ENCODE data around the gene FAM222B. TPM values are rescaled to one million over a fixed set of nuclear protein-coding genes. Genes with fewer than 3 reads are reported as not detected.
A peak's percentile ranks its signal among the peaks of the same experiment; 100 is the strongest.

The FAM222B gene
- total and polyA plus RNA-seq, 9 of the 15 experiments (the other 6 are each of a cell fraction or from before 2014, with no cell fraction given): 4.0 to 34.6 (median 7.5) TPM

GRCh38 chr17:28750178-28751047, 92.2 kb downstream of the FAM222B start (continued):
- peak; percentile 76 for TF ChIP-seq NEUROD1 (IDR thresholded peaks at IDR 0.05; ENCODE audit: borderline replicate concordance, low read depth, low read length, partially characterized antibody)
- TF ChIP-seq ZNF449 (CRISPR knock-in tag; IDR thresholded peaks at IDR 0.05): peak; percentile 87; the same call in 1 of the 2 replicates
- TF ChIP-seq SUPT5H (IDR thresholded peaks at IDR 0.05): peak; percentile 20; the same call in 1 of the 2 replicates
- TF ChIP-seq, protein P1, sequence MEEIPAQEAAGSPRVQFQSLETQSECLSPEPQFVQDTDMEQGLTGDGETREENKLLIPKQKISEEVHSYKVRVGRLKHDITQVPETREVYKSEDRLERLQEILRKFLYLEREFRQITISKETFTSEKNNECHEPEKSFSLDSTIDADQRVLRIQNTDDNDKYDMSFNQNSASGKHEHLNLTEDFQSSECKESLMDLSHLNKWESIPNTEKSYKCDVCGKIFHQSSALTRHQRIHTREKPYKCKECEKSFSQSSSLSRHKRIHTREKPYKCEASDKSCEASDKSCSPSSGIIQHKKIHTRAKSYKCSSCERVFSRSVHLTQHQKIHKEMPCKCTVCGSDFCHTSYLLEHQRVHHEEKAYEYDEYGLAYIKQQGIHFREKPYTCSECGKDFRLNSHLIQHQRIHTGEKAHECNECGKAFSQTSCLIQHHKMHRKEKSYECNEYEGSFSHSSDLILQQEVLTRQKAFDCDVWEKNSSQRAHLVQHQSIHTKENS (CRISPR knock-in tag; IDR thresholded peaks at IDR 0.05): peak; percentile 52; the same call in 1 of the 2 replicates
- TF ChIP-seq SLC30A9 (CRISPR knock-in tag; IDR thresholded peaks at IDR 0.05): no peak
- peak; percentile 50; the same call in 1 of the 2 replicates for TF ChIP-seq TEAD4 (IDR thresholded peaks at IDR 0.05; ENCODE audit: low read length)
- no peak for TF ChIP-seq TEAD4 (CRISPR knock-in tag; IDR thresholded peaks at IDR 0.05; ENCODE audit: borderline replicate concordance)
- peak in 1 of 2 experiments; percentile 79; a peak in 2 of 4 replicates for TF ChIP-seq RCOR1 (IDR thresholded peaks at IDR 0.05; ENCODE audit: borderline replicate concordance in 1 of 2, low read depth in 2 of 2, low read length in 2 of 2)
- TF ChIP-seq ZNF174 (CRISPR knock-in tag; IDR thresholded peaks at IDR 0.05): no peak
- no peak for TF ChIP-seq ETV6 (IDR thresholded peaks at IDR 0.05; ENCODE audit: borderline replicate concordance in 1 of 2, low read depth in 2 of 2, low read length in 1 of 2)
- no peak for TF ChIP-seq ETV6 (CRISPR knock-in tag; IDR thresholded peaks at IDR 0.05; ENCODE audit: borderline replicate concordance)
- TF ChIP-seq LARP7 (IDR thresholded peaks at IDR 0.05): no peak
- no peak for TF ChIP-seq ZNF124 (CRISPR knock-in tag; IDR thresholded peaks at IDR 0.05)
- peak; percentile 76; the same call in 1 of the 2 replicates for TF ChIP-seq GABPB1 (CRISPR knock-in tag; IDR thresholded peaks at IDR 0.05)
- no peak for TF ChIP-seq ZNF217 (CRISPR knock-in tag; IDR thresholded peaks at IDR 0.05)
- no peak for TF ChIP-seq SMAD2 (IDR thresholded peaks at IDR 0.05; ENCODE audit: low read depth, low read length)
- no peak for TF ChIP-seq ZNF274 (IDR thresholded peaks at IDR 0.05; ENCODE audit: borderline replicate concordance, low read depth, low read length)
- TF ChIP-seq, protein P2, sequence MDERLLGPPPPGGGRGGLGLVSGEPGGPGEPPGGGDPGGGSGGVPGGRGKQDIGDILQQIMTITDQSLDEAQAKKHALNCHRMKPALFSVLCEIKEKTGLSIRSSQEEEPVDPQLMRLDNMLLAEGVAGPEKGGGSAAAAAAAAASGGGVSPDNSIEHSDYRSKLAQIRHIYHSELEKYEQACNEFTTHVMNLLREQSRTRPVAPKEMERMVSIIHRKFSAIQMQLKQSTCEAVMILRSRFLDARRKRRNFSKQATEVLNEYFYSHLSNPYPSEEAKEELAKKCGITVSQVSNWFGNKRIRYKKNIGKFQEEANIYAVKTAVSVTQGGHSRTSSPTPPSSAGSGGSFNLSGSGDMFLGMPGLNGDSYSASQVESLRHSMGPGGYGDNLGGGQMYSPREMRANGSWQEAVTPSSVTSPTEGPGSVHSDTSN (CRISPR knock-in tag; IDR thresholded peaks at IDR 0.05; ENCODE audit: low read depth): no peak
- TF ChIP-seq, protein P2 (tag; conservative IDR thresholded peaks at IDR 0.05; ENCODE audit: low read depth): no peak
- no peak for TF ChIP-seq DDX20 (tag; IDR thresholded peaks at IDR 0.05; ENCODE audit: low read depth)
- TF ChIP-seq ZSCAN32 (CRISPR knock-in tag; IDR thresholded peaks at IDR 0.05): no peak
- TF ChIP-seq BCL6 (CRISPR knock-in tag; IDR thresholded peaks at IDR 0.05): no peak
- TF ChIP-seq SNRNP70 (optimal IDR thresholded peaks at IDR 0.05; ENCODE audit: low read depth, low read length): no peak
- TF ChIP-seq NR2C2 (CRISPR knock-in tag; IDR thresholded peaks at IDR 0.05): no peak
- no peak for TF ChIP-seq NR2C2 (tag; IDR thresholded peaks at IDR 0.05)

Data from K562 (cell line).